NCI-H2196 treated with DMSO at 0.1 percent for 48 hours (cell line): ENCODE measurements around the gene GPBAR1.
"Not testable (repeated sequence)": the region's sequence is repeated elsewhere in the genome, so short reads cannot be mapped to it uniquely, and the experiment has no call there.

Source experiments
- DNase-seq: peaks from one replicate; lab custom pipeline; 2025; ENCODE audit not compliant: unreplicated experiment; lab: John Stamatoyannopoulos, UW

GPBAR1 gene

DNA sequence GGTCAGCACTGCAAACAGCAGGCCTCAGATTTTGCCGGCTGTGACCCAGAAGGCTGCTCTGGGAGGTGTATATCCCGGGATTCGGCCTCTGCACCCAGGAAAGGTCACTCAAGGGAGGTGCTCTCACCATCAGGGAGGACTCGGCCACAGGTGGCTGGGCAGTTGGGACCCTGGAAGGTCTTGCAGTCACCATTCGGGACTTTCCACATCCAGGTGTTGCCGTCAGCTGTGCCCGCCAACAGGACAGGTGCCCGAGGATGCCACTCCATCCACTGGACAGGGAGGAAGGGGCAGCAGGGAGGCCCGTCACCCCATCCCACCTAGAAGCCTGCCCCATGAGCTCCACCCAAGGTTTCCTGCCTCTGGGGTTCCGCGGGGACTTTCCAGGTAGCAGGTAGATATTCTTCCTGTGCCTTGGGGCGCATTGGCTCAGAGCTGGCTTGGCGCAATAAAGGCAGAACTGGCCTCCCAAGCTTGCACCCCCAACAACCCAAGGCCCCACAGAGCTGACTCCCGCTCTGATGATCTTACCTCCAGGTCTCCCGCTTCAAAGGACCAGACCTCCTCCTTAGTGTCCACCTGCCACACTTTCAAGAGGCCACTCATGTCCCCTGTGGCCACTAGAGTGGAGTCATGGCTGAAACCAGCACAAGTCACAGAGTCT is 5.6 kb downstream of the GPBAR1 start:
- DNase-seq: no peak

DNA sequence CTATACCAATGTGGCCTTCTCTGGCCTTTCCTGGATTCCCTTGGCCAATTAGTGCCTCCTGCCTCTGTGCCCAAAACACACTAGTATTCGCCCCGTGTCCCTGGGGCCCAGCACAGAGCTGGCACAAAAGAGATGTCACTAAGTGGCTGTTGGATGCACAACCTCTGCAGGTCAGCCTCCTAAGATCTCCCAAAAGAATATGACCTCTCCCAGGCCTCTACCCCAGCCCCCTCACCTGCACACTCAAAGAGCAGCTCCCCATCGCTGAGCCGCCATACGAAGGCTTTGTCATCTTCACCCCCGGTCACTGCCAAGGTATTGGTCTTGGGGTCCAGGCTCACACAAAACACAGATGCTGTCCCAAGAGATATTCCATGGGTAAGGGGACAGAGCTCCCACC is 6.4 kb downstream of the GPBAR1 start:
- no peak for DNase-seq

DNA sequence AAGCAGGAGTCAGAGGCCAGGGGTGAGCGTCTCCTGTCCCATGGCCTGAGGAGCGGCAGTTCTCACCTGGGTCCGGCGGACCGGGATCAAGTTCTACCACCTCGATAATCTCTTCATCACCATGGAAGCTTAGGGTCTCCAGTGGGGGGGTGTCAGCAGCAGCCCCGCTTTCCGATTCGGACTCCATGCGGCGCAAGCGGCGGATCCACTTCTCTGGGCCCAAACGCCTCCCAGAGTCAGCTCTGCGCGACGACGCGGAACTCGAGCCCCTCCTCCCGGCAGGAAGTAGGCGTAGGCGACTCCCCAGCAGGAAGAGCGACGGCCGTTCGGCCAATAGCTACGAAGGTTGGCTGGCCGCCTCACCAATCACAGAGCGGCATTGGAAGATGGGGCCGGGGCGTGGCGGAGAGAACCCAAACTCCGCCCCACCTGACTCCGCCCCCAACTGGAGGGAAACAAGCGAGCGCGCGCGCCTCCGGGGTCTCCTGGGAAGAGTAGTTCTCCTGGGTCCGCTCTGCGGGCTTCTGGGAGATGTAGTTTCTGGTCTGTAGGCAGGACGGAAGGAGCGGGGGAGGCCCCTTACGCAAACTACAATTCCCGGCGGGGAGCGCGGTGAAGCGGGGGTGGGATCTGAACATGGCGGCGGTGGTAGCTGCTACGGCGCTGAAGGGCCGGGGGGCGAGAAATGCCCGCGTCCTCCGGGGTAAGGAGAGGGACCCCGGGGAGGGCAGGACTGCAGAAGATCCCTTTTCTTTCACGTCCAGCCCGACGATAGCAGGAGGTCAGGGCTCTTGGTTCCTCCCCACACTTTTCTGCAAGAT is 9.3 kb downstream of the GPBAR1 start, which contains the start of the genes AAMP and PNKD:
AAMP (minus strand) TSS at position 238 of the 821 bp plus-strand sequence; CDS start at position 187, 51 bp downstream.
PNKD (plus strand) TSS at position 620 of the 821 bp plus-strand sequence; CDS start at position 637, 17 bp downstream.
- peak; percentile 98 for DNase-seq

DNA sequence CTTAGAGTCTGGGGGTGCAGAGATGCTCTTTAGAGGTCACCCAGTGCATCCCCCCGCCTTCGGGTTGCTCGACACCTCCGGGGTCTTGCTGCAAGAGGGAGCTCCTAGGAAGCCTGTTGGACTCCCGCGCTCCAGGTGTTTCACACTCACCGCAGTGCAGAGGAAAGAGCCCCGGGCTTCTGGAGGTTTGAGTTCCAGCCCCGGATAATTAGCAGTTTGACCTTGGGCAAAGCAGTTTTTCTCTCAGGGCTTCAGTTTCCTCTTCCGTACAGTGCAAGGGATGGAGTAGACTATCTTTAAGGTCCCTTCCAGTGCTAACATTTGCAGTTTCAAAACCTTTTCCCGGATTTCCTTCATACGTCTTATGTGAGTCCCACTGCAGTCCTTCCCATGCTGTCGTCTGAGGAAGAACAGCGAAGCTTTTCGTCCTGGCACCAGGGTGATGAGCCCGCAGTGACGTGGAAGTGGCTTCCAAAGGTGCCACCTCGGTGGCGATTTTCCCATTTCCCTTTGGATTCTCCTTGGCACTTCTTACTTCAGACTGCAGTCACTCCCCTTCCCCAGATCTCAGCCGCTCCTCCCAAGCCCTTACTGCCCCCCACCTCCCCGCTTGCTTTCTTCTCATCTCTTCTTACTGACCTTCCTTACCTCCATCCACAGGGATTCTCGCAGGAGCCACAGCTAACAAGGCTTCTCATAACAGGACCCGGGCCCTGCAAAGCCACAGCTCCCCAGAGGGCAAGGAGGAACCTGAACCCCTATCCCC is 10.1 kb downstream of the GPBAR1 start:
- DNase-seq: no peak

DNA sequence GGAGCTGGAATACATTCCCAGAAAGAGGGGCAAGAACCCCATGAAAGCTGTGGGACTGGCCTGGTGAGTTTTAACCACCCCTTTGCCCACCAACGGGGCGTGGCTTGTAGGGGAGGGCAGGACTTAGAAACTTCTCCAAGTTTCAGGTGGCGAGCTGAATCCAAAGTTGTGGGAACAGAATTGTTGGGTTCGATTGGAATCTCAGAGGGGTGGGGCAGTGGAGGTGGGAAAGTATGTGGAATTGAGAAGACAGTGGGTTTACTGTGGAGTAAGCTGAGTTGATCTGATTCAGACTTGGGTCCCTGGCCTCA is 10.6 kb downstream of the GPBAR1 start:
- DNase-seq: no peak

DNA sequence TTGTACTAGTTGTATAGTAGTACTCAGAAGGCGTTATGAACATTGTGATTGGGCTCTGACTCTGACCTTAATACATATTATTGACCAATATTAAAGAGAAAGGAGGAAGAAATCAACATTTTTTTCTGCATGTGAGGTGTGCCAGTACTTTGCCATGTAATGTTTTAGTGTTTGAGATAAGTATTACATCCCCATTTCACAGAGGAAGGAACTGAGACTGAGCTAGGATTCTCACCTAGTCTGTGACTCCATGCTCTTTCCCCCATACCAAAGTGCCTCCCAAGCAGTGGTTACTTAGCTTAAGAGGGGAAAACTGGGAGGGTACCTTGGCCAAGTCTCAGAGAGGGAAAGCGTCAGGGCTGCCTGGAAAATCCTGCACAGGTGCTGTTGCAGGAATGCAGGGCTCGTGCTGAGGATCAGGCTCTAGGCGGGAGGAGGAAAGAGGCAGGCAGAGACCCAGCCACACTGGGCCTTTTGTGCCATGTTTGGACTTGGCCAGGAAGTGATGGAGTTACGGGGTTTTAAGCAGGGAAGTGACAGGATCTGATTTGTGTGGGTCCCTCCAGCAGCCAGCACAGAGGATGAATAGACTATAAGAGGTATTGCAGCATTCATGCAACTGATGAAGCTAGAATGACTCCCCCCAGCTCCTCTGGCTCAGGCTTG is 11.2 kb downstream of the GPBAR1 start:
- no peak for DNase-seq

DNA sequence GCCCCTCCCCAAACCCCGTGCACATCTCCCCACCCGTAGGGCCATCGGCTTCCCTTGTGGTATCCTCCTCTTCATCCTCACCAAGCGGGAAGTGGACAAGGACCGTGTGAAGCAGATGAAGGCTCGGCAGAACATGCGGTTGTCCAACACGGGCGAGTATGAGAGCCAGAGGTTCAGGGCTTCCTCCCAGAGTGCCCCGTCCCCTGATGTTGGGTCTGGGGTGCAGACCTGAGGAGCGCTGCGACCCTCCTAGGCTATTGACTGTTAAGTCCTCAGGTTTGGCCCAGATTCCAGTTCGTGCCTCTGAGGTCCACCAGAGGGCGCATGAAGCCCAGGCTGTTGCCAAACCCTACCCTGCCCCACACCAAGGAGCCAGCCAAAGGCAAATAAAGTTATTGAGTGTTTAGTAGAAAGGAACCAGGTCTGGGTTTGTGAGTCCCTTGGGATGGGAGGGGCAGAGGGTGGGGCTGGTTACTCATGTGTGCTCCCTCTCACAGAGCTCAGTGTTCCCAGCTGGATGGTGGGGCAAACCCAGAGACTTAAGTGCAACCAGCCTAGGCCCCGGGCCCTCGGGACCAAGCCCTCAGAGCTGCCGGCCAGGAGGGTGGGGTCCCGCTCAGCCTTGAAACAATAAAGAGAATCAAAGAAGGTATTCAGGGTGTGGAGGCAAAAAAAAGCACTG is 11.9 kb downstream of the GPBAR1 start:
- peak; percentile 57 for DNase-seq

DNA sequence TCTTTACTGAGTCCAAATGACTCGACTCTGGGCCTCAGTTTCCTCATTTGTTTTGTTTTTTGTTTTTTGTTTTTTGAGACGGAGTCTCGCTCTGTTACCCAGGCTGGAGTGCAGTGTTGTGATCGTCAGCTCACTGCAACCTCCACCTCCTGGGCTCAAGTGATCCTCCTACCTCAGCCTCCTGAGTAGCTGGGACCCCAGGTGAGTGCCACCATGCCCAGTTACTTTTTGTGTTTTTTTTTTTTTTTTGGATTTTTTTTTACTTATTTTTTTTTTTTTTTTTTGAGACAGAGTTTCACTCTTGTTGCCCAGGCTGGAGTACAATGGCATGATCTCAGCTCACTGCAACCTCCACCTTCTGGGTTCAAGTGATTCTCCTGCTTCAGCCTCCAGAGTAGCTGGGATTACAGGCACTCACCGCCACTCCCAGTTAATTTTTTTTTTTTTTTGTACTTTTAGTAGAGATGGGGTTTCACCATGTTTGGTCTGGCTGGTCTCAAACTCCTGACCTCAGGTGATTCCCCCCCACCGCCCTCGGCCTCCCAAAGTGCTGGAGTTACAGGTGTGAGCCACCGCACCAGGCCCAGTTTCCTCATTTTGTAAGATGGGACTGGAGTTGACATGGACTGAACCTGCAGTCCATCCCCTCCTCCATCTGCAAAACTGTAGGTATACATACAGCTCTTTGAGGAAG is 12.5 kb downstream of the GPBAR1 start:
- DNase-seq: not testable (repeated sequence)

DNA sequence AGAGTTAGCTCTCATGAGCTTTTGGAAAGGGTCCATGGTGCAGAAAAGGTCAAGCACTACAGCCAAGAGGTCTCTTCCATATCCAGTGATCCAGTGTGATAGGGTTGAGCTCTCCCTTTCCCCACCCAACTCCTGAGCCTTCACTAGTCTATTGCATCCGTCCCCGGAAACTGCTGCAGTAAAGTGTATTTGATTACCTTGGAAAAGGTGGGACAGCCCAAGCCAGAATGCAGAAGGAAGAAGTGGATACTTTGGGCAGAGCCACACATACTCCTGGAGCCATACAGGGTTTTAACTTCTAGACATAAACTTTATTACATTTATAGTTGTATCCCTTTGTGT is 13.1 kb downstream of the GPBAR1 start:
- no peak for DNase-seq

DNA sequence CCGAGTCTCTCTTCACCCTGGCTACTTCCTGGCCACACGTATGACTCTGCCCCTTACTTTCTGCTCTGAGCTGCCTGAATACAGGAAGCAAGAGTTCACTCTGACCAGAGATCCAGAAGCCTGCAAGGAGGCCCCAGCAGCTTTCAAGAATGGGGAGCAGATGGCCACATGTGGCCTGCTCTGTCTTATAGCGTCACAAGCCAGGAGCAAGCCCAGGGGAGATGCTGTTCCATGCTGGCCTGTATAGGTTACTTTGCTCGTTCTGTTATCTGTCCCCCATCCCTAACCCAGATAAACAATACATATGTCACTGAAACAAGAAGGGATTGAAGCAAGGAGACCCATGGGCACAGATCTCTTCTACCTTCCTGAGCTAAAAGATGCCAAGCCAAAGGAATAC is 13.8 kb downstream of the GPBAR1 start:
- no peak for DNase-seq

DNA sequence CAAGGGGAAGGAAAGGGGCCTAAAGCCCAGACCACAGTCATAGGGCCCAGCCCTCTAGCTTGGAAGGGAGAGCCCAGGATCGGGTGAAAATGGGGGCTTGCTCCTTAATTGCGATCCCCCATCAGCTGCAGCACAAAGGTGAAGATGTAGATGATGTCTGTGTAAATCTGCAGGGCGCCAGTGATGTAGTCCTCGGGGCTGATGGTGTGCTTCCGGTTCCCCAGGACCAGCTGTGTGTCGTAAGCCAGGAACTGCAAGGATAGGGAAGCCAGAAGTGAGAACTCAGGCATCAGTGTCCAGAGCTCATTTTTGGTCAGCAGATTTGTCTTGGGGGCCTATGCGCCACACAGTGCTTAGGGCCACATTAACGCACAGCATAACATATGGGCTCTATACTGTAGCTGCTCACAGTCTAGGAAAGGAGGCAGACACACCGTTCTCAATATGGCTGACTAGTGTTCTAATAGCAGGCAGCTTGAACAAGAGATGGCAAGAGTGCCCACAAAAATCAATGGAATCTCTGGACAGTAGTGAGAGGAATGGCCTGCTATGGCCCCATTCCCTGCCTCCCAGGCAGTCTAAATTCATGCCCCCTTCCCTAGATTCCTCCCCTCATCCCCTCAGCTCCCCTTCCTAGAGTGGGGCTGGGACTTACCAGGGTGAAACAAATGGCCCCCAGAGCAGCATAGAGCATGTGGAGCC is 14.7 kb downstream of the GPBAR1 start:
- DNase-seq: no peak

DNA sequence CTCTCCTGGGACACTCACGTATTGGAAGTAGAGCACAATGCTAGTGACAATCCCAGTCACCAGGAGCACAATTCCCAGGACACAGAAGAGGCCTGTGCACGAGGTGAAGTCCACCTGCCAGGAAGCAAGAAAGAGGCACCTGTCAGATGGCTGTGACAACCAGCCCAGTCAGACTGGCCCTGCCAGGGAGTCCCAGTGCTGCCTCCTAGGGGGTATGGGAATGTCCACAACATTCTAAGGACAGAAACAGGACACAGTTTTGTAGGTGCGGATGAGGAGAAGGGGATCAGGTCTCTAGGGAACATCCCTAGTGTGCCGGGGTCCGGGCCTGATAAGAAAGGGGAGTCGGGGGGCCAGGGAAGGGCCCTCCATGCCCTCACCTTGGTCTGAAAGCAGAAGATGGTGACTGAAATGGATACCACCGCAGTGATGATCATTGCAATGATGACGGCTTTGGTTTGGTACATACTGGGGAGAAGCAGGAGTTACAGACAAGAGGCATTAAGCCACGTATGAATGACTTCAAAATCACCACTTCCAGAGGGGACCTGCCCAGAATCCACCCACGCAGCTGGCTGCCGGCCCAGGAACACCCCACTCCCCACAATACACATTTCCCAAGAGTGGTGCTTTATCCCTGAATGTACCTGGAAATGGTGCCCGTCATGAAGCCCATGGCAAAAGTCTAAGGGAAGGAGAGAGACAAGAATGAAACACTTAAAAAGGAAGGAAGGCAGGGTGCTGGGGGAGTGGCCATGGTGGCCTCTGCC is 16.4 kb downstream of the GPBAR1 start:
- no peak for DNase-seq

DNA sequence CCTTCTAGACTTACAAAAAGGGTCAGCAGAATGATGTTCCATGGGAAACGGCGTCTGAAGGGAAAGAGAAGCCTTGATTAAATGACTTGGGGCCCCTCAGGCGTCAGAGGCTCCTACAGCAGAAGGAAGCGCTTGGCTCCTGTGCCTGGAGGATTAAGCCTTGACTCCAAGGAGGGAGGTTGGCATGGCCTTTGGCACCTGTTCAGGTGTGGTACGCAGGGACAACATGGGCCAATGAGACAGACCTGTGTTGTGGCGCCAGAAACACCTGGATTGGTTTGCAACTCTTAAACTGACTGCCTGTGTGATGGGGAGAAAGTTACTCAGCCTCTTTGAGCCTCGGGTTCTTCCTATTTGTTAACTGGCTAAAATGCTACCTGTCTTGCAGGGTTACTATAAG is 17.1 kb downstream of the GPBAR1 start:
- DNase-seq: no peak

DNA sequence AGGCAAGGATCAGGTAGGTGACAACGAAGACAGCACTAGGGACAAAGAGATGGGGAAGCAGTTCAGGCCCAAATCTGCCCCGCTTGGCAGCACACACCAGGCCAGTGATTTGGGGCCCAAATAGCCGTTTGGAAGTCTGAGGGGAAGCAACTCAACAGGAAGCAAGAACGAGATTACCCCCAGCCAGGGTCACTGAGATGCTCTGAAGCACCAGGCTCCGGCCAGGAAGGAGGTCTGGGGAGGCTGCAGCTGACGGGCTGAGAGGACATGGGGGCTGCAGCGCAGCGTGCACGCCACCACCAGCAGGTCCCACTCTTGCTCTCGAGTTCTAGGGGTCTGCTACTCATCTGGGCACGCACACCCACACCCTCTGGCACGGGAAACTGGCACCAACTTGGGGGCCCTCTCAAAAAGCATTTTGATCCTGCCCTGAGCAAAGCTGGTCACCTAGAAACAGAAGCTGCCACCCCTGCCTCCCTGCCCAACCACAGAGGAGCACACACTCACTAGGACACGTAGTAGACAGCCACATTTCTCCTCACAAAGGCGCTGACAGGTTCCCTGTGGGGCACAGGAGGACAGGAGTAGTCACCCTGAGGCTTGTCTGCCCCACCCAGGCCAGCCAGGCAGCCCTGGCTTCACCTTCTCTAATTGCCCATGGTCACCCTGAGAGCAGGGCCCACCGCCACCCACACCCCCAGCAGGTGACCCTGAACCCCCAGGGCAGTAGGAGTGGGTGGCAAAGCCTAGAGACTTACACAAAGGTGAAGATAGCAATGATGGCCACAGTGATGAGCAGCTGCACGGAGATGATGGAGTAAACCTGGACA is 17.9 kb downstream of the GPBAR1 start:
- DNase-seq: no peak

DNA sequence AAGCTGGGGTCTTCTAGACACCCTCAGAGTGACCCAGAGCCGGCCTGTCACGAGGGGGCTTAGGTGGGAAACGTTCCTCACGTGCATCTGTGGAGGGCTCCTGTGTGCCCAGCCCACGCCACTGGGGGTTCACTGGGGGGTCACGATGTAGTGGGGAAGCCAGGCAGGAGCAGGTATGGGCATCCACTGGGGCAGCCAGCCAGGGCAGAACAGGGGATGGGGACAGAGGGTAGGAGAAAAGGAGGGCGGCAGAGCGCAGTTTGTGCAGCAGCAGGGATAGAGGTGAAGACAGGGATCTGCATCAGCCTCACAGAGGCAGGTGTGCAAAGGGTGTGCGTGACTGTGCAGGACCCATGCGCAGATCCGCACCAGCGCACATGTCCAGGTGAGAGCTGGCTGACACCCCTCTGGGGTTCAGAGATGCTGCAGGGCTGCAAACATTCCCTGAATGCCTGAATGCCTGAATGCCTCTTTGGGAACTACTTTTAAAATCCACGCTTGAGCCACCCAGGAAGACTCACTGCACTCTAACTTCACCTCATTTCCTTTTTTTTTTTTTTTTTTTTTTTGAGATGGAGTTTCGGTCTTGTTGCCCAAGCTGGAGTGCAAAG is 19.6 kb downstream of the GPBAR1 start:
- no peak for DNase-seq

DNA sequence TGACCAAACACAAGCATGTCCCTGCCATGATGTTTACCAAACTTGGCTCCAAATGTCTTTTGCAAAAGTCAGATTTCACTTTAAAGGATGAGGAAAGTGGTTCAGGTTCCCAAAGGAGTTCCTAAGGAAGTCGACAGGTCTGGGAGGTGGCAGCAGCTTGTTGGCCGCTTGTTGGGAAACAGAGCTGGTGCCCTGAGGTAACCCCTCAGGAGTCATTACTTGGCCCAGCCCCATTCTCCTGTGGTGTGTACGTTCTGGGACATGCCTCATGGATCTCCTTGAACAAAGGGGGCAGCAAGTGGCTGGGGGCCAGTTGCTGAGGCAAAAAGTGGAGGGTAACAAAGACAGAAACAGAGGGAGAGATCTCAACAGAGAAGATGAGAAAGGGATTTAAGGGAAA is 20.6 kb downstream of the GPBAR1 start:
- no peak for DNase-seq

DNA sequence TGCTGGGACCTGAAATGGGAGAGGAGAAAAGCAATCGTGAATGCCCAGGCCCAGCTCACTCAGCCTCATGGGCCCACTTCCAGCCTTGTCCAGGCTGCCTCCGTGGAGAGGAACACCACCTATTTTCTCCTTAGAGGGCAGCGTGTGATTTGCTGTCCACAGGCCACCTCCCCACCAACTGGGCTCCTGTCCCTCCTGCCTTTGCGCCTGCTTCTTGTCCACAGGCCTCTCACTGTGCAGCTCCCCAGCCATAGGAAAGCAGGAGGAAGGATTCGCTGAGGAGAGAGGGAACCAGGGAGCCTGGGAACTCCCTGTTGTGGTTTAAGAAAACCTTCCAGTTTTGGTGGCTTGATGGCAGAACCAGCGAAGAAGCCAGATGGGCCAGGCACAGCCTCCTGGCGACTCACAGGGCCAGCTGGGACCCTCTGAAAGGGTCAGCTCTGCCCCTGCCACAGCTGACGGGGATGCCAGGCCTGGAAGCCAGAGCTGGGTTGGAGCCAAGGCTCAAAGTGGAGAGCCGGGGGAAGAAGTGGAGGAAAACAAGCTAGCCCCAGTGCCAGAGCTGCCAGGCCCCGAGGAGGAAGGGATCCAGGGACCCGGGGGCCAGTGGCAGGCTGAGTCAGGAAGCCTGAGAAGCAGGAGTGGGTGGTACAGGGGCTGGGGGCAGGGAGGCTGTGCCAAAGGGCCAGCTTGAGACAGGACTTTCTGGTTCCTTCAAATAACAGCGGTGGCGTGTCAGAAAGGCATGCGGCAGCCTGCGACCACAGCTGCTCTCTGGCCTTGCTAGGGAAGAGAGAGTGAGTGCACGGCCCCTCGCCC is 21.6 kb downstream of the GPBAR1 start:
- no peak for DNase-seq
